ENCODE data around the gene RNU1-1. TPM values are rescaled to one million over a fixed set of nuclear protein-coding genes. Genes with fewer than 3 reads are reported as not detected.
"Not testable (repeated sequence)": the region's sequence is repeated elsewhere in the genome, so short reads cannot be mapped to it uniquely, and the experiment has no call there.

Gene RNU1-1
- total and polyA plus RNA-seq, 2 donors (not counting 1 experiment from before 2014, with no cell fraction given): 4,377 TPM; not detected in 1

DNA sequence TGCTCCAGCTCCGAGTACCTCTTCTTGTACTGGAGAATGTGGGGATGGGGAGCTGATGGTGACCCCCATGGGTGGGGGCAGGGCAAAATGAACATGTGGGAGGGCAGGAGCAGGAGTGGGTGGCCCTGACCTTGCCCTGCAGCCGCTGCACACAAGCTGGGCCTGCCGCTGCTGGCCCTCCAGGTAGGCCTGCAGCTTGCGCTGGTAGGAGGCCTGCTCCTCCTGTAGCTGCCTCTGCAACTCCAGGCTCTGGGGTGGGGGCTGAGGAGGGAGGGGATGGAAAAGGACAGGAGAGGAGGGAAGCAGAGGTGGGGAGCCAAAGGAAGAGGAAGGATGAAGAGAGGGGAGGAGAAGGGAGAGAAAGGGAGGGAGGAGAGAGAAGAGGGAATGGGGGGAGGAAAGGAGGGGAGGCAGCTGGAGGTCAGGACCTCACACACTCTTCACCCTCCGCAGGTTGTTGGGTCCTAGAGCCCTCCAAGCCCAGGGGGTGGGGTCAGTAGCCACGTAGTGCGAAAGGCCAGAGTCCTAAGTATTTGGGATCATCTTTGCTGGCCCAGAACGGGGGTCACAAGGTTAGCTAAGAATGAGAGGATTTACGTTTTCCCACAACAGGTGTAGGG lies 22.9 kb downstream of the RNU1-1 start:
- no peak overlapping the region for H3K4me3 ChIP-seq (ENCODE audit: control extremely low read depth in 1 of 5, extremely low read depth in 1 of 5, insufficient read depth in 1 of 5, low read depth in 2 of 5, low read length in 4 of 5)
- no peaks in the 10 kb centered on the region for H3K4me1 ChIP-seq (ENCODE audit: control insufficient read depth in 2 of 2, insufficient read depth in 2 of 2, low read length in 2 of 2)
- ChIA-PET POLR2A (interaction anchor here (0.7 kb wide), 1 partner anchor 912 kb away, joined by 3 read pairs; no protein-coding TSS in a partner anchor), CTCF (no interaction called here)
- no peak overlapping the region for H3K9ac ChIP-seq (ENCODE audit: low read length)
- H2AFZ ChIP-seq (ENCODE audit: insufficient read depth, low read depth, low read length, poor library complexity, severe bottlenecking): no peak overlapping the region
- no peaks in the 10 kb centered on the region for H4K20me1 ChIP-seq (ENCODE audit: control insufficient read depth, insufficient read depth, low read length, poor library complexity, severe bottlenecking)
- DNase-seq: no peak
- no peak overlapping the region for H3K27ac Mint-ChIP-seq
- no peak for TF ChIP-seq EZH2 (IDR thresholded peaks at IDR 0.05; ENCODE audit: borderline replicate concordance, insufficient read depth, low read depth, low read length, poor library complexity, severe bottlenecking)
- TF ChIP-seq, protein P1, sequence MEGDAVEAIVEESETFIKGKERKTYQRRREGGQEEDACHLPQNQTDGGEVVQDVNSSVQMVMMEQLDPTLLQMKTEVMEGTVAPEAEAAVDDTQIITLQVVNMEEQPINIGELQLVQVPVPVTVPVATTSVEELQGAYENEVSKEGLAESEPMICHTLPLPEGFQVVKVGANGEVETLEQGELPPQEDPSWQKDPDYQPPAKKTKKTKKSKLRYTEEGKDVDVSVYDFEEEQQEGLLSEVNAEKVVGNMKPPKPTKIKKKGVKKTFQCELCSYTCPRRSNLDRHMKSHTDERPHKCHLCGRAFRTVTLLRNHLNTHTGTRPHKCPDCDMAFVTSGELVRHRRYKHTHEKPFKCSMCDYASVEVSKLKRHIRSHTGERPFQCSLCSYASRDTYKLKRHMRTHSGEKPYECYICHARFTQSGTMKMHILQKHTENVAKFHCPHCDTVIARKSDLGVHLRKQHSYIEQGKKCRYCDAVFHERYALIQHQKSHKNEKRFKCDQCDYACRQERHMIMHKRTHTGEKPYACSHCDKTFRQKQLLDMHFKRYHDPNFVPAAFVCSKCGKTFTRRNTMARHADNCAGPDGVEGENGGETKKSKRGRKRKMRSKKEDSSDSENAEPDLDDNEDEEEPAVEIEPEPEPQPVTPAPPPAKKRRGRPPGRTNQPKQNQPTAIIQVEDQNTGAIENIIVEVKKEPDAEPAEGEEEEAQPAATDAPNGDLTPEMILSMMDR (IDR thresholded peaks at IDR 0.05): no peak
- H3K36me3 ChIP-seq (replicated peaks in 1 of 2; ENCODE audit: control extremely low read depth in 1 of 2, control insufficient read depth in 1 of 2, extremely low read depth in 1 of 2, insufficient read depth in 2 of 2, low read length in 1 of 2): no peaks in the 10 kb centered on the region
- H3K4me3 Mint-ChIP-seq: no peak overlapping the region
- H3K27me3 ChIP-seq (replicated peaks in 1 of 4; ENCODE audit: control extremely low read depth in 1 of 4, control insufficient read depth in 3 of 4, insufficient read depth in 4 of 4, low read length in 3 of 4): no peaks in the 10 kb centered on the region
- no peak for ATAC-seq (ENCODE audit: low read depth)
- intact Hi-C loops (cut with micrococcal nuclease): no loop called here
- H3K4me2 ChIP-seq (replicated peaks; ENCODE audit: low read depth, low read length, poor library complexity, severe bottlenecking): no peak overlapping the region
- H3K79me2 ChIP-seq (ENCODE audit: control insufficient read depth, insufficient read depth, low read length): no peaks in the 10 kb centered on the region
- H3K9me3 ChIP-seq (ENCODE audit: control extremely low read depth in 1 of 3, control insufficient read depth in 2 of 3, insufficient read depth in 1 of 3, low read length in 2 of 3): no peaks in the 10 kb centered on the region
- H3K9me3 Mint-ChIP-seq (ENCODE audit: insufficient read depth): no peaks in the 10 kb centered on the region
- H3K27me3 Mint-ChIP-seq: no peaks in the 10 kb centered on the region
- 97% methylated on average over 8 of the region's 9 CpGs for WGBS (ENCODE audit: insufficient coverage)
- H3K27ac ChIP-seq (ENCODE audit: low read length in 2 of 2): no peak overlapping the region
- H3K4me1 Mint-ChIP-seq: no peaks in the 10 kb centered on the region

DNA sequence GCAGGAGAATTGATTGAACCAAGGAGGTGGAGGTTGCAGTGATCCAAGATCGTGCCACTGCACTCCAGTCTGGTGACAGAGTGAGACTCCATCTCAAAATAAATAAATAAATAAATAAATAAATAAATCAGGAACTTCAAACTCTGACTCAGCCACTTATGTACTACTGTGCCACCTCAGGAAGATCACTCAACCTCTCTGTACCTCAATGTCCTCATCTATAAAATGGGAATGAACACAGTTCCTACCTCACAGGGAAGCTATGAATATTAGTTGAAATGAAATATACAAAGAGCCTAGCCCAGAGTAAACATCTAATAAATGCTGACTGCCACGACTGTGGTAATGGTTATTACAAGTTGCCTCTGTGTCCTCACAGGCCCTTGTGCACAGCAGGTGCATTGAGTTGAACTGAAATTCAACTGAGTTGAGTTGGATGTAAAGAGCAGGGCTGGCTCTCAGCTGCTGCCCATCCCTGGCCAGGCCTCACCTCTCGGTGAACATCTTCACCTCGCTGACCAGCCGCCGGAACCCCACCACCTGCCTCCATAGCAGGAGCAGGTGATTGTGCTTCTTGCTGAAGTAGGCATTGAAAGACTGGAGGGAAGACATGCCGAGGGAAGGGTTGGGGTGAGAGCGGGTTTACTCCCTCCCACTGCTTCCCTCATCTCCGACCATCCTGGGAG lies 24.7 kb downstream of the RNU1-1 start:
- H3K27ac Mint-ChIP-seq; H3K4me2 ChIP-seq (replicated peaks; ENCODE audit: low read depth, low read length, poor library complexity, severe bottlenecking); H3K79me2 ChIP-seq (ENCODE audit: control insufficient read depth, insufficient read depth, low read length); H3K4me1 ChIP-seq (ENCODE audit: control insufficient read depth in 2 of 2, insufficient read depth in 2 of 2, low read length in 2 of 2); H4K20me1 ChIP-seq (ENCODE audit: control insufficient read depth, insufficient read depth, low read length, poor library complexity, severe bottlenecking); DNase-seq; H3K4me3 Mint-ChIP-seq; H3K9me3 ChIP-seq (ENCODE audit: control extremely low read depth in 1 of 3, control insufficient read depth in 2 of 3, insufficient read depth in 1 of 3, low read length in 2 of 3); H3K36me3 ChIP-seq (replicated peaks in 1 of 2; ENCODE audit: control extremely low read depth in 1 of 2, control insufficient read depth in 1 of 2, extremely low read depth in 1 of 2, insufficient read depth in 2 of 2, low read length in 1 of 2); H3K9me3 Mint-ChIP-seq (ENCODE audit: insufficient read depth); H3K27me3 ChIP-seq (replicated peaks in 1 of 4; ENCODE audit: control extremely low read depth in 1 of 4, control insufficient read depth in 3 of 4, insufficient read depth in 4 of 4, low read length in 3 of 4); H3K27me3 Mint-ChIP-seq; H3K9ac ChIP-seq (ENCODE audit: low read length); ATAC-seq (ENCODE audit: low read depth); H3K27ac ChIP-seq (ENCODE audit: low read length in 2 of 2); POLR2A ChIA-PET; H3K4me1 Mint-ChIP-seq; CTCF ChIA-PET; intact Hi-C loops (cut with micrococcal nuclease); H2AFZ ChIP-seq (ENCODE audit: insufficient read depth, low read depth, low read length, poor library complexity, severe bottlenecking); H3K4me3 ChIP-seq (ENCODE audit: control extremely low read depth in 1 of 5, extremely low read depth in 1 of 5, insufficient read depth in 1 of 5, low read depth in 2 of 5, low read length in 4 of 5): not testable (repeated sequence)
- 100% methylated on average over 1 of the region's 9 CpGs for WGBS (ENCODE audit: insufficient coverage)

DNA sequence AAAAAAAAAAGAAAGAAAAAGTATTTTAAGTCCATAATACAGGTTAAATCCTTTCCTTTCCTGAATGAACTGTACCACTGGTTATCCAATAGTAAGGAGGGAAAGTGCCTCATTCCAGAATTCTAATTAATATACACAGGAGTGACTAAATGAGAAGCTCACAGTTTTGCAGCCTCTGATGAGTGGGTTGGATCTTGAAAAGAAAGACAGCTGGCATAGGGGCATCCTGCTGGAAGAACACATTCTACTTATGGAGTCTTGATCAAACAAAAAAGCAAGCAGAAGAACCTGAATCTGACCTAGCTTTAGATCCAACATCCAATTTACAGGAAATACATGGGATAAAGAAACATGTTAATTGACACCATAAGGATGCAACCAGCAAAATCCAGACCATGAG lies 27.1 kb downstream of the RNU1-1 start:
- H4K20me1 ChIP-seq (ENCODE audit: control insufficient read depth, insufficient read depth, low read length, poor library complexity, severe bottlenecking); H3K27me3 ChIP-seq (replicated peaks in 1 of 4; ENCODE audit: control extremely low read depth in 1 of 4, control insufficient read depth in 3 of 4, insufficient read depth in 4 of 4, low read length in 3 of 4); H3K79me2 ChIP-seq (ENCODE audit: control insufficient read depth, insufficient read depth, low read length); H3K4me3 ChIP-seq (ENCODE audit: control extremely low read depth in 1 of 5, extremely low read depth in 1 of 5, insufficient read depth in 1 of 5, low read depth in 2 of 5, low read length in 4 of 5); H3K27ac ChIP-seq (ENCODE audit: low read length in 2 of 2); POLR2A ChIA-PET; H3K9me3 ChIP-seq (ENCODE audit: control extremely low read depth in 1 of 3, control insufficient read depth in 2 of 3, insufficient read depth in 1 of 3, low read length in 2 of 3); H2AFZ ChIP-seq (ENCODE audit: insufficient read depth, low read depth, low read length, poor library complexity, severe bottlenecking); H3K4me1 Mint-ChIP-seq; H3K27ac Mint-ChIP-seq; H3K9ac ChIP-seq (ENCODE audit: low read length); H3K4me2 ChIP-seq (replicated peaks; ENCODE audit: low read depth, low read length, poor library complexity, severe bottlenecking); CTCF ChIA-PET; H3K4me3 Mint-ChIP-seq; H3K4me1 ChIP-seq (ENCODE audit: control insufficient read depth in 2 of 2, insufficient read depth in 2 of 2, low read length in 2 of 2); ATAC-seq (ENCODE audit: low read depth); H3K27me3 Mint-ChIP-seq; H3K9me3 Mint-ChIP-seq (ENCODE audit: insufficient read depth); intact Hi-C loops (cut with micrococcal nuclease); H3K36me3 ChIP-seq (replicated peaks in 1 of 2; ENCODE audit: control extremely low read depth in 1 of 2, control insufficient read depth in 1 of 2, extremely low read depth in 1 of 2, insufficient read depth in 2 of 2, low read length in 1 of 2); DNase-seq: not testable (repeated sequence)
